Inflammatory macrophage treated with lipopolysaccharide for 4 hours (primary cell): ENCODE measurements around the gene TMEM240.
"Not testable (repeated sequence)": the region's sequence is repeated elsewhere in the genome, so short reads cannot be mapped to it uniquely, and the experiment has no call there.

ENCODE experiments used
- DNase-seq: peaks from one replicate; pipeline ENCODE4 v3.0.0-alpha.2; 2020

Gene TMEM240

GRCh38 chr1:1556961-1557360, 16.5 kb upstream of the TMEM240 start:
- DNase-seq, result not testable (repeated sequence)

GRCh38 chr1:1556505-1556904, 16.1 kb upstream of the TMEM240 start:
- DNase-seq, result no peak

- no peak for DNase-seq
These were observed 14.8 kb upstream of the TMEM240 start for GRCh38 chr1:1554926-1555915.

DNA sequence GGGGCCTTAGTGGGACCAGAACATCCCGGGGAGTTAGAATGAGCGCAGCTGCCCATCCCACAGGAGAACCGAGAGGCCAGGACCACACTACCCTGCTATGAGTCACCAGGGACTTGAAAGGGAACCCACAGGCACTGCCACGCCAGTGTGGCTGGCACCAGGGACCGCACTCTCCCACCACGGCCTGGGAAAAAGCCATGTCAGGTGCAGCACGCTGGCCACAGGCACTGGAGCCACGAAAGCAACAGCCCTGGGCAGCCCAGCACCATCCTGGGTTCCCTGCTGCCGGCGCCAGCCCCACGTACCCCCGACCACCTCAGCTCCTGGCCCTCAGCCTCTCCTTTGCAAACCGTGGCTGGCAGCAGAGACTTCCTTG, 14.1 kb upstream of the TMEM240 start:
- DNase-seq, result no peak

- DNase-seq, result no peak
These were observed 13.5 kb upstream of the TMEM240 start for GRCh38 chr1:1553821-1554494.

DNA sequence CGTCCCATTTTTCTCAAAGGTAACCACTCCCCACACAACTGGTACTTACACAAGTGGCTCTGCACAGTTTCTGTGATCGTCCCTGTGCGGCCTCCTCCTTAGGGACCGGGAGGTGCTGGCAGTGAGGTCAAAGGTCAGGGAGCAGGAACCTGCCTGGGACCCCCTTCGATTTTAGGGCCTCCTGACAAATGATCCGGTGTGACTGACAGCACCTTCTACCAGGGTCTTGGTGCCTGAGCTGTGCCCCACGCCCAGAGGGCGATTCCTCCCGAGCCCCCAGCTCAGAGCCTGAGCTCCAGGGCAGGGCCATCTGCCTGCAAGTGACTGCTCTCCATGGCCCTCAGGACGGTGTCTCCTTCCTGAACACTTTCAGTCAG, 11.8 kb upstream of the TMEM240 start:
- no peak for DNase-seq

DNA sequence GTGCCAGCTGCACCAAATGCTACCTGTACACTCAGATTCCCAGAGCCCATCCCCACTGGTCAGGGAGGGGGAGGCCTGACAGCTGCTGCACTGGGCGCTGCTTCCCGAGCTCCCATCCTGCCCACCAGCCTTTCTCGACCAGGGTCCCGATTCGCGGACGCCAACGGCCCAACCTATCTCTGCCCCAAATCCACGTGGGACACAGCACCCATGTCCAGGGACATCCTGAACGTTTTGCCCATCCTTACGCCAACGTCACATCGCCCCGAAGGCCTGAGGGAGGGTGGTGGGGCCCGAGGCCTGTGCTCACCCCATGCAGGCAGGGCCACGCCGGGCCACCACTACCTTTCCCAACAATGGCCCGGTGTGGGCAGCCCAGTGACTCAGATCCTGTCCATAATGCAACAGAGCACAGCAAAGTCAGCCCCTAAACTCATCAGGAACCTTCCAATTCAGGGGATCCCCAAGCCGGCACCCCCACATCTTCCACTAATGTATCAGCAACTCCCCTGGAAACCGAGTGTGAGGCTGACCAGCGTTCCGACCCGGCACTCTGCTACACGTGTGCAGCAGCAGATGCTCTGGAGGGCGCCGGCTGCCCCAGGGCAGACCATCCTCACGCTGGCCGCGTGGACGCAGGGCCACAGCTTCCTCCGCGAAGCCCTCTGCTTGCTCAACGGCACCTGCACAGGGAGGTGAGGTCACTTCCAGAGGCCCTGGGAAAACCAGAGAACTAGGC, 11.3 kb upstream of the TMEM240 start:
- DNase-seq, result no peak

DNA sequence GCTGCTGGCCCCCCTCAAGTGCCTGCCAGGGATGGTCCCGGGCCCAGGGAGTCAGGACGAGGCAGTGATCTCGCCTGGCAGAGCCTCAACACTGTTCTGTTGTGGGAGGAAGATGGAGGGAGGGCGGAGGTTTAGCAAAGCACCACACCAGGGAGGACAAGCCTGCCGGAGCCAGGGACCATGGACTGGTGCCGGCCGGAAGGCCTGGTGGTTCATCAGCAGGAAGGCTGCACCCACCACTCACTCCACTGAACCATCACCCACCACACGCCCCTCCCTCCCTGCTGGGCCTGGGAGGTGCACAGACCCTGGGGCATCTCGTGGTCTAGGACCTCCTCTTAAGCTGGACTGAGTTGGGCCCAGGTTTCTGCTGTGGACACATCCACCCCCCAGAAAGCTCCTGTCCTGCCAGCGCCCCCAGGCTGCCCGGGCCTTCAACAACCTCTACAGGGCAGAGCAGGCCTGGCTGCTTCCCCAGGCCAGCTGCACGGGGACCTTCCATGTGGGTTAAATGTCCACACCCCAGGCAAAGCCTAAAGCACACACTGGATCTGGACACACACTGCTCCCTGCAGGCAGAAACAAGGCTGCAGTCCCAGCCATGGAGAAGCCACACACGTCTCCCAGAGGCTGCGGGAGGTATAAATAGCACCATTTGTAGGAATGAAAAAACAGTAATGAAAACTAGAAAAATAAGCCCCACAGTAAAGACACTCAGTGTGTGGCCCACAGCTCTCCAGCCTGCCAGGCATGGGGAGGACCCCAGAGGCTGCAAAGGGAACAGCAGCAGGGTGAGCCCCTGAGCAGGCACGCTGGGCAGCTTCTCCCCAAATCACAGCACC, 10.4 kb upstream of the TMEM240 start:
- DNase-seq, result no peak

DNA sequence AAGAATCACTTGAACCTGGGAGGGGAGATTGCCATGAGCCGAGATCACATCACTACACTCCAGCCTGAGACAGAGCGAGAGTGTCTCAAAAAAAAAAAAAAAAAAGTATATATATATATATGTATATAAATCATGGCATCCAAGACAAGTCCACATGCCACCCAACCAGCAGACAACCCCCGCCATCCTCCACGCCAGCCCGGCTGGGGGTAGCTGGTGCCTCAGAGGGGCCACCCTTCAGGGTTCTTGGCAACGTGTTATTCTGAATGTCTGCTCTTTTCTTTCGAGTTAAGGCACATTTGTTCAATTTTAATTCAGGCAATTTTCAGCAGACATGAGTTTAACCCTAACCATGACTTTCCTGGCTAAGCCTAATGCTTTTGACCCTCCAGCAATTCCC, 9.7 kb upstream of the TMEM240 start:
- DNase-seq, result no peak

DNA sequence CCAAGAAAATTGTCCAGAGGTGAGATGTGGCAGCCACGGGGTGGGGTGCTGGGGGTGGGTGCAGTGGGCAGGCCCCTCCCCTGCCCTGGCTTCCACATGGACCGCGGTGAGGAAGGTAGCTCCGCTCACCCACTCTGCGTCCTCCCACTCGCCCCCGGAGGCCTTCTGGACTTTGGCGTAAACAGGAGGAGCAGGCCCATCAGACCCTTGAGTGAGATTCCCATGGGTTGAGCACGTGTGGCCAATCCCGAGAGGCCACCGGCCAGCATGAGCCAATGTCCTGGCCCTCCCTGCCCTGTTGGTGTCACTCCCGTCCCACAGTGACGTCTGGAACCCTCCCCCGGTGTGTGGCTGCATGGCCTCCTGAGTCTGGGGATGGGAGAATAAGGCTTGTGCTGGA, 8.2 kb upstream of the TMEM240 start:
- no peak for DNase-seq

DNA sequence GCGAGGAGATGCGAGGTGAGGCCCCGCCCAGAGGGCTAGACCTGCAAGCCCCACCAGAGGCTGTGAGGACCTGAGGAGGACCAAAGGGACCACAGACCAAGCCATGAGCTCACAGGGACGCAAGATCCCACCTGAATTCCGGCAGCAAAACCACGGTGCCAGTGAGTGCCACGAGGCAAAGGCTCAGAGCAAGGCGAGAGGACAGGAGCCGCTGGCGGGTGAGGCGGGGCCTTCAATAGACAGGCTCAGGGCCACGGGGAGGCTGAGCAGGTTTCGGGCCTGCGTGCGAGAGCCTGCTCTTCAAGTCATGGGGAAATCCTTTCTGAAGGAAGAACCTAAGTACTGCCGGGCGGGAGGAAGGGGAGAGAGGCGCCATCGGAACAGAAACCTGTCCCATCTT, 7.1 kb upstream of the TMEM240 start:
- no peak for DNase-seq

DNA sequence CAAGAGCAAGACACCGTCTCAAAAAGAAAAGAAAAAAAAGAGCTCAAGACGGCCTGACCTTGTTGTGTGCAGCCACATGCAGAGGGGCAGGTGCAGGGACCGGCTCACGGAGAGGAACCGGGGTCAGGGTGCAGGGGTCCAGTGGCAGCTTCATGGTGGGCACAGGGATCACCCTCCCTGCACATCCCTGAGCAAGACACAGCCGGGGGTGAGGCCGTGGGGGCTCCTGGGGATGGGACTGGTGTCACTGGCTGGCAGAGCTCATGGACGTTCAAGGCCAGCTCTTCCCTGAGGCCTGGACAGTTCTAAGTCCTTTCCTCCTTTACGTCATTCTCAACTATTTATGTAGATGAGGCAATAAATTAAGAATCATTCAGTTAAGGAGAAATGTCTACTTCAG, 6.6 kb upstream of the TMEM240 start:
- DNase-seq, result no peak

DNA sequence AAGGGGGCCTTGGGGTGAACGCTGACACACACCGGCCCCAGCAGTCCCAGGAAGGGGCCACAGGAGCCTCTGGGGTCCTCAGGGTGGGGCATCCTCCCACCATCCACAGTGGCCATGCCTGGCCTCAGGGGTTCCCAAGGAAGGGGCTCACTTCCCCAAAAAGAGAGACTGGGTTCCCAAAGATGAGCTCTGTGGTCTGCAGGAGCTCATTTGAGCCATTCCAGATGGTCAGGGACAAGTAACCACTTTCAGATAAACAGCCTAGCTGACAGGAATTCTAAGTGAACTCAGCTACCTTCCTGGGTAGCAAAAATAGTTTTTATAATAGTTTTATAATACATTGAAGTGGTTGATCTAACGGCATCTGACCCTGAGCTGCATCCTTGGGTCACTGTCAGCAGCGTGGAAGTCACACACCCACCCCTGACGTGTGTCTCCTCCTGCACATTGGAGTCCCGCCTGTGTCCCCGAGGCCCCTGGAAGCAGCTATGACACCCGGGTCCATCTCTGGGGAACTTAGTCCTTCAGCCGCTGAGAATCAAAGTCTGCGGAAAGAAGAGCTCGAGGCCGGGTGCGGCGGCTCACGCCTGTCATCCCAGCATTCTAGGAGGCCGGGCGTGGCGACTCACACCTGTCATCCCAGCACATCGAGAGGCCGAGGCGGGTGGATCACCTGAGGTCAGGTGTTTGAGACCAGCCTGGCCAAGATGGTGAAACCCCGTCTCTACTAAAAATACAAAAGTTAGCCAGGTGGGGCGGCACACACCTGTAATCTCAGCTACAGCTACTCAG, 5.7 kb upstream of the TMEM240 start:
- DNase-seq, result no peak

DNA sequence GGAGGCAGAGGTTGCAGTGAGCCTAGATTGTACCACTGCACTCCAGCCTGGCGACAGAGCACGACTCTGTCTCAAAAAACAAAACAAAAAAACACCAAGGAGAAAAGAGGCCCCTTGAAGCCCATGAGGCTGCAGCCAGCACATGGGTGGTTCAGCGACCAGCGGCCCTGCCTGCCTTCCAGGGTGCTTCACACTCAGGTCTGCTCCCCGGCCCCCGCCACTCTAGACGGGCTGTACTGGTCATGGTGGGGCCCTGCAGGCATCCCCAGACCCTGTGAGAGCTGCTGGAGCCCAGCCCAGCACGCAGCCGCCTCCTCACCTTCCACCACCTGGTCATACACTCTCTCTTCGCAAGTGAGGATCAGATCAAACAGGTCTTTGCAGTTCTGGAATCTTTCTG, 4.1 kb upstream of the TMEM240 start:
- DNase-seq, result no peak

DNA sequence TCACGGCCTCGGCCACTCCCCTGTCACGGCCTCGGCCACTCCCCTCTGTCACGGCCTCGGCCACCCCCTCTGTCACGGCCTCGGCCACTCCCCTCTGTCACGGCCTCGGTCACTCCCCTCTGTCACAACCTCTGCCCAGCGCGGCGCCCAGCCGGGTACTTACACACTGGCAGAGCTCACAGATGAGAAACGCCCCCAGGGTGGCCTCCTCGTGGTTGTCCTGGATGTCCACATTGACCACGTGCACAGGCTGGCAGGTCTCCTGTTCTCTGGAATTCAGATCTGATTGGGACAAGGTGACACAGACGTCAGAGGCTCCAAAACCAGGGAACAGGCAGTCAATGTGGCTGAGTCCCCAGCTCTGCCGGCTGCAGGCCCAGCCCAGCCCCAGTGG, 3.3 kb upstream of the TMEM240 start:
- DNase-seq, result no peak

DNA sequence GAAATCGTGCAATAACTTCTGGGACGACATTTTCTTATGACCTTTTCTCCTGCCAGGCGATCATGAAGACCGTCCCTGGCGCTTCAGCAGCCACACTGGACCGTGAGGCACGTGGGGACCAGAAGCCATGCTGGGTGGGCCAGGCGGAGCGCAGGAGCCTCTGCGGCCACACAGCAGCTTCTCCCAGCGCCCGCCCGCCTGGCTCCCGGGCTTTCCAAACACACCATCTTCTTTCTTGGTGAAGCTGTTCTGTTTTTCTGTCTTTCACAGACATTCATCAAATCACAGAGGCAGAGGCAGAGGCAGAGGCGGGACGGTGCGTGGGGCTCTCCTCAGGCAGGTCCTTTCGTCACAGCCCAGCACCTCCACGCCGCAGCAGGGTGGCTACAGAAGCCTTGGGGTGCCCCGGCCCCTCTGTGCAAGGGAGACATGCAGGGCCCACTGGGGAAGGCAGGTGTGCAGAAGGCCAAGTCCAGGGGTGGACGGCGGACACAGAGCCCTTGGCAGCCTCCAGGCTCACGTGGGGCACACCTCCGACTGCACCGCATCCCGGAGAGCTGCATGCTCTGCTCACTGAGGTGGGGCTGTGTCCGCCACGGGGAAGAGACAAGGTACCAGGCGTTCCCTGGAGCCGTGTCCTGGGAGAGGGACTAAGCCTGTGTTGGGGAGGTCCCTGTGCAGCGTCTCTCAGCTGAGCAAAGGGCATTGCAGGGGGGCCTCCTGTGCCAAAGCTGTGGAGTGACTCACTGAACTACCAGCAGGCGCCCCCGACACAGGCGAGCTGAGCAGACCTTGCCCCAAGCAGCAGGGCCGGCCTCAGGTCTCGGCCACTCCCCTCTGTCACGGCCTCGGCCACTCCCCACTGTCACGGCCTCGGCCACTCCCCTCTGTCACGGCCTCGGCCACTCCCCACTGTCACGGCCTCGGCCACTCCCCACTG, 2.6 kb upstream of the TMEM240 start:
- DNase-seq, result no peak

DNA sequence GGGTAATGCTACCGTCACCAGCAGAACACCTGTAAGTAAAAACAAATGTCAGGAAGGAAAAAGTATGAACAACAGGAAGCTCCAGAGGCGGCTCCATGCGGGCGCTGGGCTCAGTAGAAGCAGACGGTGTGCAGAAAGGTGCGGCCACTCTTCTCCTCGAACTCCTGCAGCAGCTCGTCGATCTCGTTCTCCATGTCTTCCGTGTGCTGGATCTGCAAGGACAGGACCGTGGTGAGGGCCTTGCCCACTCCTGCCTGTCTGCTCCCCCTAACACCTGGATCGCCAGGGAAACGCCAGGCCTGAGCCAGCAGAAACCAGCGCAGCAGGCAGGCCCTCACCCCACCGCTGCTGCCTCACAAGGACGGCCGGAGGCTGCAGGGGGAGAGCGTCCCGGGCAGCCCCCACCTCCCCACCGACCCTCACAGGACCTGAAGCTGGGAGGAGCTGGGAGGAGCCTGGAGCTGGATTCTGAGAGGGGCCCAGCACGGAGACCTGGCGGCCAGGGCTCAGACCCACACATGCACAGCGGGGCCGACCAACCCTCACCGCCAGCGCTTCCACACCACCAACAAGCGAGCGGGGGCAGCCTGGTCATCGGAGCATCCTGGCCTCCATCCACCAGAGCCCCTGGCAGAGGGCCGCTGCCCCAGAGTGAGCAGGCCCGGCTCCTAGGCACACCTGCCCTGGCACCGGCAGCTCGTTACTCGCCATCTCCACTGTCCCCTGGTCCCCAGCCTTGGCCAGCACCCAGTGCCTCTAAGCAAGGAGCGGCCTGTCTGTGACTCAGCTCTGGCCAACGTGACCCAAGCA, 1.7 kb upstream of the TMEM240 start:
- no peak for DNase-seq

GRCh38 chr1:1540818-1541628, 599 bp upstream of the TMEM240 start:
- DNase-seq, result no peak
